NCI-H1694 (cell line): ENCODE measurements around the gene ELL2.
A peak's percentile ranks its signal among the peaks of the same experiment; 100 is the strongest.
"Not testable (repeated sequence)": the region's sequence is repeated elsewhere in the genome, so short reads cannot be mapped to it uniquely, and the experiment has no call there.

Experiments
- DNase-seq: peaks from one replicate; lab custom pipeline; 2025; lab: John Stamatoyannopoulos, UW

The ELL2 gene

DNA sequence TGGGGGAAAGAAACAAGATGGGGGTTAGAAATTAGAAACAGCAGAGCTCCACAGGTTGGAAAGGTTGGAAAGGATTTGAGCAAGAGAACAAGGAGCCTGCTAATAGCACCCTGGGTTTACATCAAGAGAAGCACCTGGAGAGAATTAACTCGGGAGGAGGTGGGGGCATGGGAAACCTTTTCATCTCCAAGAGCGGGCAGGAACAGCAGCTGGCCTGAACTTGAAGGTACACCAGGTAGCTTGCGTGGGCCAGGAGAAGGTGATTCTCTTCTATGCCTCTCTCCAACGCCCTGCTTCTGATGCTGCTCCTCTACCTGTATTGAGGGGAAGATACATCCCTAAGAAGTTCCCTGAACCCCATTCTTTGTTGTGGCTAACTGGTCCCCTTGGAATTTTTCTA lies 102.0 kb downstream of the ELL2 start:
- no peak for DNase-seq

DNA sequence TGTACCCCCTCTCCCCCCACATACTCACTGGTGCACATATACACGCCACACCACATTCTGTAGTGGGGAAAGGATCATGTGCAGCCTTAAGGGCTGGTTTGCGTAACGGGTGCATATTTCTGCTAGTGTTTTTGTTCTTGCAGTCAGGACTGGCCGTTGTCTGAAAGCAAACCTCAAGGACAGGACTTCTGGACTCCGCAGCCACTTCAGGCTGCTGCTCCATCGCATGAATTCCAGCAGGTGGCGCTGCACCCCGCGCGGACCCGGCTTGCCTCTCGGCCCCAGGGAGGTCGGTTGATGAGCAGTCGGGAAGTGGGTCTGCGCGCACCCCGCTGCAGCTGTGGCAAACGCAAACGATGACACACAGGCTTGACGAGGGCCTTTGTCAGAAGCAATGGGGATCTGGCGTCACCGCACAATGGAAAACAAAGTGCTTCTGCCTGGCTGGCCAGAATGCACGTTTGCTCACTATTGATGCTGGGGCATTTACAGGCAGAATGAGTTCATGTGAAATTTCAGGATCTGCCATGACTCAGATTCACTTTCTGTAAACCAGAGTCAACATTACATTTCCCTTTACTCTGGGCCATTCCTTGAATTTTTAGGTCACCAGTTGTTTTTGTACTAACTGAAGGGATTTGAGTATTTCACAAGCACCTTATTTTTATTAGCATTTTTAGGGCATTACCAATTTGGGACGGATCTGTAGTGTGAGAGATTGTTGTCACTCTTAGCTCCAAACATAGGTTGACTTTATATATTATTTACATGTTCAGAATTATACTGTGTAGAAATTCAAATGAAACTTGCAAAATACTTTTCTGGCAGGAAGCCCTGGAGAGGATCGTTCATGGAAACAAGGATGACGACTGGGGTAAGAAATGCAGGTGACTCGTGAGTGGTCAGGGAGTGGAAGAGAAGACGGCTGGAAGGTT lies 102.7 kb downstream of the ELL2 start:
- peak; percentile 35 for DNase-seq

DNA sequence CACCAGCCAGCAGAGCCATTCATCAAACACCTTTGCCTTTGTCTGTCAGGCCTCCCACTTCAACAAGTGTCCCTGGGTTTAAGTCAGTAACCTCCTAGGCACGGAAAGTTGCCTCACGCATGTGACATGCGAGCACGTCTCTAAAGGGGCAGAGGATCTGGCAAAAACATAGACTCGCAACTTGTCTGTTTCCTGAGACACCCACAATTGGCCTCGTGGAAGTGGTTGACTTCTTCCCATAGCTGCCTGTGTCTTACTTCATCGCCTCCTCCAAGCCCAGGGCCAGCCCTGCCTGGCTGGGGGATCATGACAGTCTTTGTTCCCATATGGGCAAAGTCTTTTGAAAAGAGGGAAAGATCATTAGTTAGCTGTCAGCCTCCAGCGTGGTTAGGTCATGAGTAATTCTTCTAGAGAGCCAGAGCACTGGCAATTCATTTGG lies 103.6 kb downstream of the ELL2 start:
- no peak for DNase-seq

DNA sequence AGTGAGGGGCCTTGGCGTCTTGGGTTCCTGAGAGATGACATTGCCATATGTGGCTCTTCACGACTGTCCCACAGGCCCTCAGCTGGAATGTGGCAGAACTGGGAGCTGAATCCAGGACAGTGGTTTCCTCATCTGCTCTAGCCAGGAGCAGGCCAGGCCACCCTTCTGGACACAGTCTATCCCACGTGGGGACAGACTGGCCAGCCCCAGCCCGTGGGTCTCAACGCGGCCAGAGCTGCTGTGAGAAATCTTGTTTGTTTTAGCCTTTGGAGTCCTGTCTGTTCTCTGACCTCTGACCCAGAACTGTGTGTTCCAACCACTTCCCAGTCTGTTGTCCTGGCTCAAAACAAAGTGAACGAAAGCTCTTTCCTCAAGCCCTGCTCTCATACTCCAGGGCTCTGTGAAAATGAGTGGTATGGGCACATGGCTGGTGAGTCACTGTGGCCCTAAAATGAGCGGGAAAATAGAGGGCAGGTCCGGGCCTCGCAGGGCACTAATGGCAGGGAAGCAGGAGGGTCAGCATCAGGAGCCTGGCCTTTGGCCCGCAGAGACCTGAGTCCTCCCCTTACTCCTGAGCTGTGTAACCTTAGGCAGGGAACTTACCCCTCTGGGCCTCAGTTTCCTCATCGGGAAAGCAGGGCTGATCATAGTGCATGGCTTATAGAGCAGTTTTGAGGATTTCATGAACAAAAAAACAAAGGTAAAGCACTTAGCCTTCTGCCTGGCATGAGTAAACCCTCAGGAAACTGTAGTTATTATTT lies 104.3 kb downstream of the ELL2 start:
- no peak for DNase-seq

DNA sequence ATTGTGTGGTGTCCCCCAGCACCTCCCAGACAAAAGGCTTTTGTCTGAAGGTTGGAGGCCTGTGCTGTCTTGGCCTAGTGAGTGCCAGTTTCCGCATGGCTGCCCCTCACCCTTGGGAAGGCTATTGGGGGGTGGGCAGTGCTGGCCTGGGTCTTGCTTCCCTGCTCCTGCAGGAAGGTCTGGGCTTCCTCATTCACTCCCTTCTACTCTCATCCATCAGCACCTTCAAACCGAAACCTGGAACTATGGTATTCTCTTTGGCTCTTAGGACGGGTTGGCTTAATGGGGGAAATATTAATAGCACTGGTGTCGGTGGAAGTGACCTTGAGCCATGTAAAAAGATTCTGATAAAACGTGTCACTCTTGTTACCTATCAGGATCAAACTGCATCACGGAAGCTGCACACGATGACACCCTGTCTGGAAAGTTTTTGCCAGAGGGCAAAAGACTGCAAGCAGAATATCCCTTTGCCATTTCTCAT lies 105.1 kb downstream of the ELL2 start:
- no peak for DNase-seq

DNA sequence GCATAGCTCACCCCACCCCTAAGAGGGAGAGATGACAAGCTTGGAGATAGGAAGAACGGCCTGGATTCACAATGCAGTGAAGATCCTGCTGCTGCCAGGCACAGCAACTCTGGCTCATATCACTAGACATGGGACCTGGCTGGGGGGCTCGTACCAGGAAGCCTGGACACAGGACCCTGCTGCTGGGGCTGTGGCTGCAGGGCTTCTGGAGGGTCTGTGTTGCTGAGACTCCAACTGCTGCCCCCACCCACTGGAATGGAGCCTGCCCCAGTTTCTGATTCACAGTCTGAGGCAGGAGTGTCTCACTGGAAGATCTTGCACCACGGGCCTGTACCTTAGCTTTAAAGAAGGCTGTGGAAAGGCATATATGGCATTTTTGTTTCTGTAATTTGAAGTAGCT lies 108.2 kb downstream of the ELL2 start:
- no peak for DNase-seq

DNA sequence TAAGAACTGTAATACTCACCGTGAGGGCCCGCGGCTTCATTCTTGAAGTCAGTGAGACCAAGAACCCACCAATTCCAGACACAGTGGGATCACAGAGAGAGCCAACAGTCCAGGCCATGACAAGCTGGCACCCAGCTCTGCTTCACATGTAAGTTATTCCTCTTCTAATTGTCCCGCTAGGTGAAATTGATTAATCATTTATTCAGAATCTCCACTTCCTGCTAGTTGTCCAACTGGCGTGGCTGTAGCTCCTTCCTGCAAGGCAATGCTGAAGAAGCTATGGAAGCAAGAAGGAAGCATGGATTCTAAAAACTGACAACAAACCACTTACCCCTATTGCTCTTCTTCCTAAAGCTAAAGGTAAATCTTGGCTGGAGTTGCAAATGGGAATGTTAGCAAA lies 109.1 kb downstream of the ELL2 start:
- no peak for DNase-seq

DNA sequence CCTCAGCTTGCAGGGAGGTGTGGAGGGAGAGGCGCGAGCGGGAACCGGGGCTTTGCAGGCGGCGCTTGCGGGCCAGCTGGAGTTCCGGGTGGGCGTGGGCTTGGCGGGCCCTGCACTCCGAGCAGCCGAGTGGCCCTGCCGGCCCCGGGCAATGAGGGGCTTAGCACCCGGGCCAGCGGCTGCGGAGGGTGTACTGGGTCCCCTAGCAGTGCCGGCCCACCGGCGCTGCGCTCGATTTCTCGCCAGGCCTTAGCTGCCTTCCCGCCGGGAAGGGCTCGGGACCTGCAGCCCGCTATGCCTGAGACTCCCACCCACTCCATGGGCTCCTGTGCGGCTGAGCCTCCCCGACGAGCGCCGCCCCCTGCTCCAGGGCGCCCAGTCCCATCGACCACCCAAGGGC lies 110.5 kb downstream of the ELL2 start:
- not testable (repeated sequence) for DNase-seq

DNA sequence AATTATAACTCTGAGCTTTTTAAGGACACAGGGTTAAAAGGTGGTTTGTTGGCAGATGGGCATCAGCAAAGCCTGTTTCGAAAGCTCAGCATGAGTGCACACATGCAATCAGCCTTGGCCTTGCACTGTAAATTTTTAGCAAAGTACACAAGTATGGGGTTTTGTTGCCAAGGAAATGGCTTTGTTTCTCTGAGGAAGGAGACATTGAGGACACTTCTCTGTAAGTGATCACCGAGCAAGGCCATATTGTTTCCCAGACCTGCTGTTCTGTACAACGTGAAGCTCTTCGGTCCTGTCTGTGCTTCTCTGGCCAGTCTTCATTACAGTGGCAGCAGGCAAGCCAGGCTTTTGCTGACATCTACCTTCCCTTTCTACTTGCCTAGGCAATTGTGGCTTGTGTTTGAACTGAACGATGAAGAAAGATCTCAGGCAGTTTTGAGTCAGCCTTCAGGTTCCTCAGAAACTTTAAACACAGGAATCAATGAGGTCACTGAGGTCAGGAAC lies 111.2 kb downstream of the ELL2 start:
- no peak for DNase-seq

DNA sequence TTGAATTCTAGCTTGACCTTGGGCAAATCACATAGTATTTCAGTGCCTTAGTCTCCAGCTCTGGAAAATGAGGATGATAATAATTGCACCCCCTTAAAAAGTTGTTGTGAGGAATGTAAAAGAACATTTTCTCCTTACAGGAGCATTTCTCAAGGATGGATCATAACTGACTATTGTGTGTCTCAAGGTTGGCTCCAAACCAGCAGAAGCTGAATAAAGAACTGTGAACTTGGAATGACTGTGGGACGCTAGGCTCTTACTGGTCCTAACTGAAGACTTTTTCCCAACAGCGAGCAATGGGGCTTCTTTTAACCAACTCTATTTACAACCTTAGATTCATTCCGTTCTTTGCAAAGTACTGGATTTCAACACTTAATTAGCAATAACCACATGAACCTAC lies 113.0 kb downstream of the ELL2 start:
- DNase-seq, result no peak

DNA sequence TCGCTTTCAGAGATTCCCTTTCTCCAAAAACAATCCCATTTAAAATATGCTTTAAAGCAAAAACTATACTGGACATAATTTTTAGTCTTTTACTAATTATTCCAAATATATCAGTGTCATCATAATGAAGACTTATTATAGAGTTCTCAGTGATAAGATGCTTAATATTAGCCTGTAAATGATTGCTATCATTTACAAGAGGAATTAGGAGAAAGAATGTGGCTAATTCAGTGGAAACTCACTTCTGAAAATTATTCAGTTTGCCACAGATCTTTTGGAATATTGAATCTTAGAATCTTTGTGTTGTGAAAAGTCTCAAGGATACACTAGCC lies 114.4 kb downstream of the ELL2 start:
- no peak for DNase-seq

DNA sequence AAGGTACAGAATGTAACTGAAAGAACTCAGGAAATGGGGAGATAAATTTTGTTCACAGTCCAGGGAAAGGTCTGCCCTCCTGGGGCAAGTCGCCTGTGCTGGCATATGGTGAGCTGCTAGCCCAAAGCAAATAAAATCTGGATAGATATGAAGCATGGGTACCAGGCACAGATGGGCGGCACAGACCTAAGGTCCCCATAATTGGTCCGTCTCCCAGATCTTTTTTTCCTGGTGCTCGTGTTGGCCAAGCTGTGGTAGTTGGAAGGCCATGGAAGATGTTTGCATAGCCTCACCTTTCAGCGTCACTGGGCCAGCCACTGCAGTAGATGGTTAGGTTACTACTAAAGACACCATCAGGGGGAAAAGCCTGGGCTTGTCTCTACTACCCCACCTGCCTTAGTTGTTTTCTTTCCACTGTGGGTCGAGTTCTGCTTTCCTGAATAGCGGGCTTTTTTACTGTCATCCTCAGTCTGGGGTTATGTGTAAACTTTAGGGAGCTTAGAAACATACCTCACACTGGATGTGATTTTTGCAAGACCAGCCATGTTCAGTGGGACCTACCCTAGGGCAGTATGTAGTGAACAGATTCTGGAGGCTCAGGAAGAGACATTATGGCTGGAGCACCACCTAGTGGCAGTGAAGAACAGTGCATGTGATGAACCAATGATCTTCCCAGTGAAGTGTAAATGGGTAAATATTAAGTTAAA lies 114.9 kb downstream of the ELL2 start:
- peak; percentile 49 for DNase-seq

DNA sequence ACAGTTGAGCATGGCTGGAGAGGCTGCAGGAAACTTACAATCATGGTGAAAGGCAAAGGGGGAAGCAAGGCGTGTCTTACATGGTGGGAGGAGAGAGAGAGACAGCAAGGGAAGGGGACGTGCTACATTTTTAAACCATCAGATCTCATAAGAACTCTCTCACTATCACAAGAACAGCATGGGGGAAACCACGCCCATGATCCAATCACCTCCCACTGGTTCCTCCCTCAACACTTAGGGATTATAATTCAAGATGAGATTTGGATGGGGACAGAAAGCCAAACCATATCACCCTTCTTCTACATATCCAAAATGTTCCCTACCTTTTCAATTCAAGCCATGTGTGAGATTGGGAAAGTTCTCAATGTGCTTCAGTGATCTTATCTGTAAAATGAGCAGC lies 116.3 kb downstream of the ELL2 start:
- DNase-seq, result no peak

DNA sequence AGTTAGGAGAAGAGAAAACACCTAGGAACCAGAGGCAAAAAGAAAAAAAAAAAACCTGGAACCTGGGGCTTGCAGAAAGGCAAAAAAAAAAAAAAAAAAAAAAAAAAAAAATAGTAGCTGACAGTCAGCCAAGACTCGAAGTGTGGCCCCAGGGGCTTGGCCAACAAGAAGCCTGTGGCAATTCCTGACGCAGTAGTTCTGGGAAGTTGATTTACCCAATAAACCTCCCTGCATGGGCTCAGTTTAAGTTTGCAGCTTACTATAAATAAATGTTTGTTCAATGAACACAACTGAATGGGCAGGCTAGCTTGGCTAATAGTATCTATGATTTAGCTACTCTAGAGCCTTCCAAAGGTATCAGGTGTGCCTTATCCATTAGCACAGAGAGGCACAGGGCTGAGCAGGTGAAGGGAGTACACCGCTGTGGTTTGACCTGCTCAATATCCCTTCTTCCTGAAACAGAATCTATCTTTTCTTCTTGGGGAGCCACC lies 117.9 kb downstream of the ELL2 start:
- no peak for DNase-seq

DNA sequence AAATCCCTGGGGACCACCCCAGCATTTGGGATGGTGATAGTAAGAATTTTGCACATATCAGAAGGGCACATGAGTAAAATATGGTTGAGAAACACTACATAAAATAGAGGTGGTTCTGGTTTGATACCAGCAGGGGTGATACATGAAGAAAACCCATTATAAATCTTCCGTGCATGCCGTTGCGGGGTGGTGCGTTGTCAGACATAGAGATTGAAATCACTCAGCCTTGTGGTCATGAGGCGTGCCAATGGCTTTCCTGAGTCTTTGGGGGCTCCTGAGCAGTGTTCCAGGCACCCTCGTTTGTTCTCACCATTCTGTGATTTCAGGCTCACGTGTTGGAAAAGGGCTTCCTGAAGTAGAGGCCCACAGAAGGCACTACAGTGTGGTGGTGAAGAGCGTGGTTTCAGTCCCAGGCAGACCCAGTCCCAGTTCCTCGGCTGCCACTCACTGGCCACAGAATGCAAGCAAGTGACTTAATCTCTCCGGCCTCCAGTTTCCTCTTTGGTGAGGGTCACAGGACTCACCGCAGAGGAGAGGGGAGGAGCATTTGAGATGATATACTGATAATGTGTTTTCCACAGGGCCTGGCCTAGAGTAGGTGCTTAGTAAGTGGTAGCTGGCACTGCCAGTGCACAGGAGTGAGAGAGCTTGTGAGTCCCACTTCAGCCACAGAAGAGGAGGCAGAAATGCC lies 118.7 kb downstream of the ELL2 start:
- DNase-seq, result no peak

DNA sequence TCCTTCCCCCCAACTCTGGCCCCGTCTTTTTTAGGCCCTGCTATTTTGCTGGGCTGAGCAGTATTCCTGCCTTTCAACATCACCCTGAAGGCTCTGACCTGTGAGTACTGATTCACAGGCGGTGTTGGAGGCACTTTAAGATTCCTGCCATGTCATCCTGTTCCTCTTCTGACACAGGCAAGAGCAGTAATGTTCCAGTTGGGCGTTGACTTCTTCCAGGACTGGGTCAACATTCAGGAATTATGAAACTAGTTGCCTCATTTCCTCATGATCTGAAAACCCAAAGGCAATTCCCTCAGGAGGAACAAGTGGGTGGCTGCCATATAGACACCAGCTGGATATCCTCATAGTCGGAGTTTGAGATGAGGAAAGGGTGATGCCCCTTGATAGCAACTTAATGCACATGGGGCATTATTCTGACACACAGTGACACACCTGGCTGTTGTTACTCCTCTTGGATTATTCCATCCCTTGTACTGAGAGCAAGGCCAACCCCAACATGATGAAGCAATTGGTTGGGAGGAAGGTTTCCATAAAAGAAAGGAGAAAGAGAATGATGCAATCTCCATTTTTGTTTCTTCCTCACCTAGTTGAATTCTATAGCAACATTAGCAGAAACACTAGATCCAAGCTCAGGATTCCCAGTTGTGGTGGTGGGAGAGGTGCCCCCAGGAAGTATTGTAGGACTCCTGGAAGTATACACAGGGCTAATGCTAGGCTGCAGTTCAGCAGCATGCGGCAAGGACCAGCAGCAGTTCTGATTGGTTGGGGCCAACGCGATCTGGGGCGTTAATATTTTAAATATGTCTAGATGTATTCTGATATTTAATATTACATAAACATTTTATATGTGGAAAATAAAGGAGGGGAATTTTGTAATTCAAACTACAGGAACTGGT lies 119.5 kb downstream of the ELL2 start:
- DNase-seq, result no peak

DNA sequence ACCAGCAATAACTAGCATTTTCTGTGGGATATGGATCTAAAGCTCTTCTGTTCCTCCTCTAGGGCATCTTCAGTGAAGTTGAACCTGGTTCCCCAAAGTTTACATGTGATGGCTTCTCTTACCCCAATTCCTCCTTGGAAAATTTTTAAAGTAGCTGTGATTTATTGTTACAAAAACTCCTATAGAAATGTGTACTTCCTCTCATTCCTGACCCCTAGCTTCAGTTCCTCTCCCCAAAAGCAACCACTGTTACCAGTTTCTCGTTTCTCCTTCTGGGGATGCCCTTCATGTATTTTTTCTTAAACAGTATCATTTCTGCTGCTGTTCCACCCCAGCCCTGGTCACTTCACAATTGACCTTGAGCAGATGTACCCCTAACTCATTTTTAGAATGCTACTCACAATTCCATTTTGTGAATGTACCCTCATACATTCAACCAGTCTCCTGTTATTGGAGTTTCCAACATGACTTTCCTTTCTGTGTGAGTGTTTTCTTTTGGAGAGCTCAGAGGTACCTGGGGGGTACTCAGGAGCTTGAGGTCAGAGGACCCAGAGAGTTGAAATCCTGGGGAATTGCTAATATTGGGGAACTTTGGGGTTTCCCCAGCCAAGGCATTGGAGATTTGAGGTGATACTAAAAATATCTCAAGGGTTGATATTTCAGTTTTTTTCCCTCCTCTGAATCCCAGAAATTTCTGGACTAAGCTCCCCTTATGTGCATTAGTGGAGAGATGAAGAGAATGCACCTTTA lies 120.5 kb downstream of the ELL2 start:
- no peak for DNase-seq

DNA sequence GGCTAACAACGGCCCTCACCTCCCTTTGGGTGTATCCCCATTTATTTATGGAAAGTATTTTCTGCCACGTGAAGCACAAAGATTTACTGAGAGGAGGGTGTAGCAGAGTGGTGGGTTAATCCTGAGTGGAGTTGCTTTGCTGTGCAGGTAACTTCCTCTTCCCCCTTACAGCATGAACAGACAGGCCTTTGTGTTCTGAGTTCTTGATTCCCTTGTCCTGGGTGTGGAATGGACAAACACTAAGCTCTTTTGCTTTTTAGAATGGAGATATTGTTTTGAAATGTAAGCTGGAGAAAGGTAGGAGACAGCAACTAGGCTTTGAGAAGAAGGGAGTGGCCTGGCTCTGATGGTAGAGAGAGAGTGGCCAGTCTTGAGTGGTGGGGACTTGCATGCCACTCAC lies 122.0 kb downstream of the ELL2 start:
- DNase-seq, result no peak

DNA sequence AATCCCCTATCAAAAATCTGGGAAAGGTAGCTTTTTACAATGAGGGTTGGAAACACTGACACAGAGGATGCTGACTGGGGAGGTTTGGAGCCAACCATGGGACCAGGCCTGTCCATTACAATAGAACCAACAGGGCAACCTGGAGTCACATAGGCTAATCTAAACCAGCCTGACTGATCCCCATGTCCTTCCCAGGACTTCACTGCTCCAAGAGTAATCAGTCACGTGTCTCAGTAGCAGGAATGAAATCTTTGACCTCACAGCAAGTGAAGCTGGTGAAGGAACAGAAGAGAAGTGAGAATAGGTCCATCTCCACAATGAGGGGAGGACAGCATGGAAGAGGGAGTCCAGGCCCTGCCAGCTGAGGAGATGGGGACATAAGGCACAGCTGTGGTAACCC lies 123.1 kb downstream of the ELL2 start:
- no peak for DNase-seq

DNA sequence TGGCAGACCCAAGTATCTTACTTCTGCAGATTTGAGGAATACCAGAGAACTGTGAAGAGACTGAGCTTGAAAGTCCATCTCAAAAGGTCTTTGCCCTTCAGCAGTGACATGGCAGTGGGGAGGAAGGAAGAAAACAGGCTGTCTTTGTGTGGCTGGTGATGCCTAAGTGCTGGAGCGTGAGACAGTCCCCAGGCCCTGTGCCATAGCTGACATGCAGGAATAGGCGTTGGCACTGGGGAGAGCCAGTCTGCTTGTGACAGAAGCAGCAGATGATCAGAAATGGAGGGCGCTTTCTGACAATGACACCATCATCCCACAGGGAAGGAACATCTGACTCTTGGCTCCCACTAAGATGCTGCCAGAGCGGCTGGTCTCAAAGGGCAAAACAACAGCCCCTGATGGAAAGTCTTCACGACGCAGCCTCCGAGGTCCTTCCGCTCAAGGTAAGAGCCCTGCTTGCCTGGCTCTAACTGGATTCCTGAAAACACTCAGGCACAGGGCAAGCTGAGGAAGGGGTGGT lies 123.6 kb downstream of the ELL2 start:
- DNase-seq, result no peak
